Measurements from ENCODE around the gene HOXB4.

The HOXB4 gene

GRCh38 chr17:48528936-48529682 is 49.0 kb downstream of the HOXB4 start:
- DNase-seq (ENCODE audit: low spot score), result no peak

GRCh38 chr17:48528153-48528935 is 49.8 kb downstream of the HOXB4 start:
- no peak for DNase-seq (ENCODE audit: low spot score)

- DNase-seq (ENCODE audit: low spot score), result no peak
These were observed 50.6 kb downstream of the HOXB4 start for GRCh38 chr17:48527547-48527932.

GRCh38 chr17:48526608-48527546 is 51.3 kb downstream of the HOXB4 start:
- DNase-seq (ENCODE audit: low spot score), result no peak

Data from activated CD4-positive, alpha-beta T cell treated with anti-CD3 and anti-CD28 coated beads, Interleukin-2, Interleukin-4, amounts not matched to agents 100 ng/mL and 50 ng/mL, durations not matched to agents 16 hours and 8 hours (primary cell).